G401 (cell line): ENCODE measurements around the gene LAD1. TPM values are rescaled to one million over a fixed set of nuclear protein-coding genes. Genes with fewer than 3 reads are reported as not detected.

Source experiments
- DNase-seq: peaks from one replicate; pipeline ENCODE4 v3.0.0-alpha.2; 2015; ENCODE audit warnings: low spot score
- in situ Hi-C: cut with HindIII; loops from 2 replicates; pipeline ENCODE4 v1.10.0; 2016; ENCODE audit warnings: low sequenced_read_pairs, mixed read lengths
- total RNA-seq: library from RNA; depleted of rRNA; stranded (reverse); fragments of >200 nt; shearing (Covaris generic); gene quantifications from 2 replicates; pipeline ENCODE4 v1.2.3, GENCODE V29; 2014; rRNA removed

LAD1 gene
- total RNA-seq, result 0.20 and 6.1 TPM in 2 replicates

GRCh38 chr1:201399018-201399351 is at the start of gene LAD1:
Gene LAD1, minus strand, starts transcription at chr1:201399324. Its CDS starts 18 bp downstream, at chr1:201399306.
- DNase-seq, result no peak
- in situ Hi-C loops, result loop anchor here (5.0 kb wide), 1 partner anchor 78 kb away; no protein-coding TSS in a partner anchor

- DNase-seq, result peak; percentile 48
- in situ Hi-C loops, result loop anchor here (5.0 kb wide), 1 partner anchor 91 kb away; no protein-coding TSS in a partner anchor
Observed at GRCh38 chr1:201447903-201448871, 49.1 kb upstream of the LAD1 start.

GRCh38 chr1:201445310-201445709 is 46.2 kb upstream of the LAD1 start:
- in situ Hi-C loops, result loop anchor here (5.0 kb wide), 1 partner anchor 88 kb away; no protein-coding TSS in a partner anchor
- DNase-seq, result no peak

GRCh38 chr1:201444792-201445191 is 45.7 kb upstream of the LAD1 start:
- no peak for DNase-seq
- in situ Hi-C loops, result loop anchor here (5.0 kb wide), 1 partner anchor 87 kb away; no protein-coding TSS in a partner anchor

- no peak for DNase-seq
- in situ Hi-C loops, result no loop called here
Observed at GRCh38 chr1:201443747-201444146, 44.6 kb upstream of the LAD1 start.

GRCh38 chr1:201436969-201437368 is 37.8 kb upstream of the LAD1 start:
- in situ Hi-C loops, result no loop called here

GRCh38 chr1:201436393-201436792 is 37.3 kb upstream of the LAD1 start:
- peak; percentile 46 for DNase-seq
- in situ Hi-C loops, result no loop called here

More at GRCh38 chr1:201436969-201437368, 37.8 kb upstream of the LAD1 start:
- no peak for DNase-seq

- in situ Hi-C loops, result no loop called here
- DNase-seq, result no peak
Observed at GRCh38 chr1:201434266-201434665, 35.1 kb upstream of the LAD1 start.

GRCh38 chr1:201433609-201434008 is 34.5 kb upstream of the LAD1 start:
- no peak for DNase-seq
- in situ Hi-C loops, result no loop called here

GRCh38 chr1:201430776-201431175 is 31.7 kb upstream of the LAD1 start:
- DNase-seq, result peak; percentile 45
- in situ Hi-C loops, result no loop called here

GRCh38 chr1:201429736-201430501 is 30.8 kb upstream of the LAD1 start:
- in situ Hi-C loops, result no loop called here
- DNase-seq, result peak; percentile 50

- in situ Hi-C loops, result no loop called here
- no peak for DNase-seq
Observed at GRCh38 chr1:201427963-201428362, 28.8 kb upstream of the LAD1 start.

- DNase-seq, result peak; percentile 95
- in situ Hi-C loops, result no loop called here
Observed at GRCh38 chr1:201426479-201427310, 27.6 kb upstream of the LAD1 start.

- no peak for DNase-seq
- in situ Hi-C loops, result no loop called here
Observed at GRCh38 chr1:201424146-201424545, 25.0 kb upstream of the LAD1 start.

GRCh38 chr1:201423655-201424054 is 24.5 kb upstream of the LAD1 start:
- in situ Hi-C loops, result no loop called here
- DNase-seq, result no peak

GRCh38 chr1:201422436-201423030 is 23.4 kb upstream of the LAD1 start:
- no peak for DNase-seq
- in situ Hi-C loops, result no loop called here

GRCh38 chr1:201422026-201422425 is 22.9 kb upstream of the LAD1 start:
- in situ Hi-C loops, result no loop called here
- no peak for DNase-seq

GRCh38 chr1:201421041-201421440 is 21.9 kb upstream of the LAD1 start:
- DNase-seq, result no peak
- in situ Hi-C loops, result no loop called here

GRCh38 chr1:201420608-201421002 is 21.5 kb upstream of the LAD1 start:
- in situ Hi-C loops, result no loop called here
- DNase-seq, result no peak
